Endothelial cell of umbilical vein (primary cell): ENCODE results near the gene PGLYRP4. TPM values are rescaled to one million over a fixed set of nuclear protein-coding genes. Genes with fewer than 3 reads are reported as not detected.

Experiments
- BruUV-seq: library from RNA; stranded (reverse); fragments of 400-500 nt; replicated peaks from 2 replicates; lab custom pipeline; 2021; lab: Mats Ljungman, UMichigan
- CTCF ChIA-PET: fragments of 300-600, 350-600 bp; sonication (Branson Sonifier 250); formaldehyde crosslinking; loops from one replicate; lab custom pipeline; 2021; ENCODE audit warnings: antibody characterized with exemption, inconsistent platforms; lab: Charles Lee
- POLR2A ChIA-PET: fragments of 300-600, 350-600 bp; sonication (Branson Sonifier 250); formaldehyde crosslinking; loops from one replicate; lab custom pipeline; 2021; ENCODE audit warnings: antibody characterized with exemption, inconsistent platforms; lab: Charles Lee
- DNase-seq: peaks from one replicate; pipeline ENCODE4 v3.0.0-alpha.2; 2011; ENCODE audit warnings: low read depth, low spot score
- FAIRE-seq: peaks from 2 replicates; lab custom pipeline; 2011; peaks lifted over from hg19 to GRCh38; lab: Jason Lieb, UNC
- H2AFZ ChIP-seq: 2 replicates; pipeline ENCODE4 v1.6.0; 2012; ENCODE audit warnings: low read depth, low read length, control low read depth, inconsistent platforms
- H3K27ac ChIP-seq: 2 replicates; pipeline ENCODE4 v1.5.1; 2011; ENCODE audit warnings: low read depth, mild to moderate bottlenecking, control low read depth, low read length, moderate library complexity; ENCODE audit not compliant: insufficient read depth
- H3K27me3 ChIP-seq, 2 experiments: 2 replicates each; pipeline versions ENCODE4 v1.6.0 to v1.6.1; 2011; ENCODE audit warnings: low read length in 2 of 2, mixed read lengths in 1 of 2; ENCODE audit not compliant: control insufficient read depth in 2 of 2, insufficient read depth in 2 of 2
- H3K36me3 ChIP-seq, 2 experiments: 2 replicates in 1 of 2; 3 replicates in 1 of 2; pipeline ENCODE4 v1.5.1; 2011; ENCODE audit warnings: low read length in 2 of 2, mild to moderate bottlenecking in 1 of 2, moderate library complexity in 1 of 2; ENCODE audit not compliant: control insufficient read depth in 2 of 2, insufficient read depth in 2 of 2; ENCODE audit errors: extremely low read depth in 1 of 2
- H3K4me1 ChIP-seq: 3 replicates; pipeline ENCODE4 v1.5.1; 2011; ENCODE audit warnings: mild to moderate bottlenecking, low read length; ENCODE audit not compliant: control insufficient read depth, insufficient read depth; ENCODE audit errors: extremely low read depth
- H3K4me2 ChIP-seq: 2 replicates; pipeline ENCODE4 v1.6.1; 2011; ENCODE audit warnings: low read length, control low read depth, mixed read lengths; ENCODE audit not compliant: insufficient read depth
- H3K4me3 ChIP-seq, 3 experiments: fragments of 200-600 bp in 1 of 3; sonication (generic), shearing (Covaris generic) in 1 of 3; replicated peaks in 1 of 3; 2 replicates each; pipeline ENCODE4 v1.5.1; 2011 to 2016; ENCODE audit warnings: control low read depth in 3 of 3, low read length in 3 of 3, mild to moderate bottlenecking in 2 of 3, inconsistent platforms in 1 of 3, low read depth in 1 of 3, moderate library complexity in 1 of 3; ENCODE audit not compliant: insufficient read depth in 1 of 3
- H3K79me2 ChIP-seq: 2 replicates; pipeline ENCODE4 v1.6.0; 2012; ENCODE audit warnings: low read length, inconsistent platforms; ENCODE audit not compliant: control insufficient read depth, insufficient read depth
- H3K9ac ChIP-seq: replicated peaks from 2 replicates; pipeline ENCODE3; 2011; ENCODE audit warnings: low read length, control low read depth; ENCODE audit not compliant: insufficient read depth; ENCODE audit errors: extremely low read depth
- H3K9me1 ChIP-seq: replicated peaks from 3 replicates; pipeline ENCODE4 v1.6.0; 2011; ENCODE audit warnings: mild to moderate bottlenecking, low read length; ENCODE audit not compliant: control insufficient read depth, insufficient read depth; ENCODE audit errors: extremely low read depth
- H3K9me3 ChIP-seq: replicated peaks from 2 replicates; pipeline ENCODE4 v1.5.1; 2012; ENCODE audit warnings: low read length, inconsistent platforms; ENCODE audit not compliant: control insufficient read depth, insufficient read depth
- H4K20me1 ChIP-seq: replicated peaks from 2 replicates; pipeline ENCODE3; 2011; ENCODE audit warnings: mild to moderate bottlenecking, low read length; ENCODE audit not compliant: control insufficient read depth, insufficient read depth; ENCODE audit errors: extremely low read depth
- CTCF ChIP-seq, 2 donors: IDR thresholded peaks; 1 replicate in 1 of 2; 2 replicates in 1 of 2; pipeline ENCODE4 v1.5.1; 2011; ENCODE audit warnings: low read length in 2 of 2, mild to moderate bottlenecking in 2 of 2, moderate library complexity in 2 of 2, control low read depth in 1 of 2, inconsistent platforms in 1 of 2, low read depth in 1 of 2; ENCODE audit not compliant: insufficient read depth in 1 of 2; ENCODE audit errors: extremely low read depth in 1 of 2
- EZH2 ChIP-seq: IDR thresholded peaks from 2 replicates; pipeline ENCODE4 v1.6.1; 2012; ENCODE audit warnings: borderline replicate concordance, low read depth, mild to moderate bottlenecking, moderate library complexity, low read length, inconsistent platforms; ENCODE audit not compliant: severe bottlenecking
- FOS ChIP-seq: IDR thresholded peaks from 2 replicates; pipeline ENCODE4 v1.6.1; 2011; ENCODE audit warnings: mild to moderate bottlenecking, low read length, moderate library complexity, borderline replicate concordance; ENCODE audit not compliant: insufficient read depth
- GATA2 ChIP-seq: IDR thresholded peaks from 2 replicates; pipeline ENCODE4 v1.7.0; 2011; ENCODE audit warnings: low read depth, mild to moderate bottlenecking, moderate library complexity, mixed read lengths, low read length; ENCODE audit not compliant: insufficient read length, insufficient read depth
- JUN ChIP-seq: IDR thresholded peaks from 2 replicates; pipeline ENCODE4 v1.6.1; 2011; ENCODE audit warnings: borderline replicate concordance, low read depth; ENCODE audit not compliant: insufficient read length, insufficient read depth
- MAX ChIP-seq: IDR thresholded peaks from 2 replicates; pipeline ENCODE4 v1.6.1; 2011; ENCODE audit not compliant: insufficient read depth, insufficient read length
- MYC ChIP-seq: IDR thresholded peaks from one replicate; pipeline ENCODE4 v1.6.1; 2011; ENCODE audit warnings: mild to moderate bottlenecking, low read depth, low read length
- POLR2A ChIP-seq: IDR thresholded peaks from 2 replicates; pipeline ENCODE4 v1.6.1; 2012; ENCODE audit warnings: low read depth, mild to moderate bottlenecking, control low read depth, low read length
- POLR2AphosphoS5 ChIP-seq: IDR thresholded peaks from 2 replicates; pipeline ENCODE4 v1.6.1; 2012; ENCODE audit warnings: low read depth, mild to moderate bottlenecking, control low read depth, low read length, moderate library complexity; ENCODE audit not compliant: insufficient read depth
- dilution Hi-C: fragments of 300-500 bp; cut with MboI; formaldehyde crosslinking; loops from one replicate; pipeline ENCODE4 v1.15.0; 2019; ENCODE audit warnings: low sequenced_read_pairs; ENCODE audit not compliant: extremely low pct_ligation_motif_present
- intact Hi-C: fragments of 100-400 bp; cut with micrococcal nuclease; formaldehyde crosslinking; loops from one replicate; pipeline ENCODE4 v1.10.0; 2022
- polyA plus RNA-seq, 4 experiments: library from polyadenylated mRNA; depleted of rRNA in 3 of 4; stranded (reverse) in 3 of 4; unstranded in 1 of 4; fragments of >200 nt; gene quantifications; 2 replicates each; pipeline versions ENCODE4 v1.2.1 to v1.2.3, GENCODE V29; 2011 to 2012; ENCODE audit warnings: missing spikeins in 1 of 4
- total RNA-seq: library from RNA; stranded (reverse); gene quantifications from 2 replicates; pipeline ENCODE4 v1.2.3, GENCODE V29; 2021

The PGLYRP4 gene
- total and polyA plus RNA-seq, 2 donors (not counting 3 experiments of a cell fraction or from before 2014, with no cell fraction given): not detected

- no peak overlapping the region for H3K4me3 ChIP-seq
- peaks cover 2 to 3% of the 10 kb centered on the region in 2 experiments for H3K27me3 ChIP-seq
- no peaks in the 10 kb centered on the region for H3K36me3 ChIP-seq
- H3K9ac ChIP-seq: no peak overlapping the region
- dilution Hi-C loops: no loop called here
- no peak overlapping the region for H3K27ac ChIP-seq
- FAIRE-seq: no peak
- H3K9me3 ChIP-seq: no peaks in the 10 kb centered on the region
- intact Hi-C loops: no loop called here
- no peak overlapping the region for H2AFZ ChIP-seq
- H3K79me2 ChIP-seq: no peaks in the 10 kb centered on the region
- H3K4me2 ChIP-seq: no peak overlapping the region
- no peaks in the 10 kb centered on the region for H3K9me1 ChIP-seq
- no peaks in the 10 kb centered on the region for H3K4me1 ChIP-seq
- H4K20me1 ChIP-seq: no peaks in the 10 kb centered on the region
- DNase-seq: no peak
- ChIA-PET CTCF (interaction anchor here (1.0 kb wide), 1 partner anchor 9 kb away, joined by 3 read pairs; no protein-coding TSS in a partner anchor), POLR2A (no interaction called here)
- no peak for TF ChIP-seq POLR2A
- no TSS peak for BruUV-seq
These were observed 4.6 kb downstream of the PGLYRP4 start for GRCh38 chr1:153343811-153344717.

GRCh38 chr1:153343040-153343681 lies 5.5 kb downstream of the PGLYRP4 start:
- Histone ChIP-seq H3K4me1 (no peaks in the 10 kb centered on the region), H3K9me1 (no peaks in the 10 kb centered on the region), H3K9me3 (no peaks in the 10 kb centered on the region), H2AFZ (no peak overlapping the region), H3K4me2 (no peak overlapping the region), H3K36me3 (no peaks in the 10 kb centered on the region), H3K79me2 (no peaks in the 10 kb centered on the region), H4K20me1 (no peaks in the 10 kb centered on the region), H3K27ac (no peak overlapping the region), H3K9ac (no peak overlapping the region), H3K27me3 (peaks cover 2 to 3% of the 10 kb centered on the region in 2 experiments), H3K4me3 (no peak overlapping the region)
- dilution Hi-C loops: no loop called here
- FAIRE-seq (no peak), DNase-seq (no peak)
- ChIA-PET POLR2A (no interaction called here), CTCF (interaction anchor here (1.0 kb wide), 1 partner anchor 10 kb away, joined by 3 read pairs; no protein-coding TSS in a partner anchor)
- intact Hi-C loops: no loop called here
- TF ChIP-seq MYC: no peak
- no peak for TF ChIP-seq CTCF (IDR thresholded peaks at IDR 0.05; ENCODE audit: extremely low read depth in 1 of 2, insufficient read depth in 1 of 2, low read depth in 1 of 2, low read length in 2 of 2)
- no peak for TF ChIP-seq POLR2AphosphoS5
- no peak for TF ChIP-seq POLR2A
- no peak for TF ChIP-seq GATA2
- no peak for TF ChIP-seq EZH2
- no peak for TF ChIP-seq FOS
- no peak for TF ChIP-seq MAX
- TF ChIP-seq JUN: no peak
- no TSS peak for BruUV-seq
